SK-N-SH (cell line): ENCODE results near the gene SPAG9. TPM values are rescaled to one million over a fixed set of nuclear protein-coding genes. Genes with fewer than 3 reads are reported as not detected.

Experiments used
- CTCF ChIA-PET: fragments of 300-600, 350-600 bp; formaldehyde crosslinking; extraction: SDS; loops from one replicate; lab custom pipeline; 2021; lab: Yijun Ruan, JAX
- POLR2A ChIA-PET: fragments of 350-600 bp; sonication (Branson Sonifier 250); formaldehyde crosslinking; extraction: SDS; loops from one replicate; lab custom pipeline; 2020; ENCODE audit warnings: antibody characterized with exemption, inconsistent platforms; lab: Yijun Ruan, JAX
- DNase-seq: peaks from one replicate; pipeline ENCODE4 v3.0.0; 2012
- H2AFZ ChIP-seq: fragments of 200-600 bp; sonication (generic); 2 replicates; pipeline ENCODE4 v1.8.1; 2016; ENCODE audit warnings: antibody characterized with exemption, mild to moderate bottlenecking, low read depth
- H3F3A ChIP-seq: fragments of 200-600 bp; sonication (generic); replicated peaks from 2 replicates; pipeline ENCODE3; 2016; ENCODE audit warnings: antibody characterized with exemption, mild to moderate bottlenecking; ENCODE audit not compliant: insufficient read depth
- H3K27ac ChIP-seq, 2 experiments: fragments of 200-500 bp in 1 of 2; fragments of 200-600 bp in 1 of 2; sonication (Bioruptor generic) in 1 of 2; sonication (generic), shearing (Covaris generic) in 1 of 2; 2 replicates each; pipeline versions ENCODE4 v1.5.1 to v1.6.1; 2014 to 2016; ENCODE audit warnings: low read depth in 2 of 2, inconsistent platforms in 1 of 2, low read length in 1 of 2, mild to moderate bottlenecking in 1 of 2, mixed read lengths in 1 of 2
- H3K27me3 ChIP-seq: fragments of 200-600 bp; sonication (generic), shearing (Covaris generic); 2 replicates; pipeline ENCODE4 v1.6.1; 2016; ENCODE audit warnings: mixed run types; ENCODE audit not compliant: insufficient read depth
- H3K36me3 ChIP-seq, 2 experiments: fragments of 200-500 bp in 1 of 2; fragments of 200-600 bp in 1 of 2; sonication (Bioruptor generic) in 1 of 2; sonication (generic) in 1 of 2; replicated peaks in 1 of 2; 2 replicates each; pipeline versions ENCODE3 to v1.5.1; 2014 to 2016; ENCODE audit warnings: low read length in 1 of 2, mild to moderate bottlenecking in 1 of 2; ENCODE audit not compliant: insufficient read depth in 2 of 2, control insufficient read depth in 1 of 2
- H3K4me1 ChIP-seq, 2 experiments: fragments of 200-500 bp in 1 of 2; fragments of 200-600 bp in 1 of 2; sonication (Bioruptor generic) in 1 of 2; sonication (generic), shearing (Covaris generic) in 1 of 2; 2 replicates each; pipeline versions ENCODE4 v1.5.1 to v1.6.1; 2014 to 2016; ENCODE audit warnings: low read depth in 1 of 2, low read length in 1 of 2, mixed run types in 1 of 2; ENCODE audit not compliant: insufficient read depth in 2 of 2, control insufficient read depth in 1 of 2
- H3K4me2 ChIP-seq: fragments of 200-600 bp; sonication (generic), shearing (Covaris generic); 2 replicates; pipeline ENCODE4 v1.6.1; 2017; ENCODE audit warnings: mixed run types
- H3K4me3 ChIP-seq, 2 experiments: fragments of 200-500 bp in 1 of 2; fragments of 200-600 bp in 1 of 2; sonication (Bioruptor generic) in 1 of 2; sonication (generic), shearing (Covaris generic) in 1 of 2; 2 replicates each; pipeline versions ENCODE4 v1.5.1 to v1.8.1; 2014 to 2016; ENCODE audit warnings: low read depth in 2 of 2, inconsistent platforms in 1 of 2, low read length in 1 of 2, mild to moderate bottlenecking in 1 of 2, mixed read lengths in 1 of 2, moderate library complexity in 1 of 2
- H3K79me2 ChIP-seq: fragments of 200-600 bp; sonication (generic); 2 replicates; pipeline ENCODE4 v1.8.1; 2017; ENCODE audit warnings: mild to moderate bottlenecking; ENCODE audit not compliant: insufficient read depth
- H3K9ac ChIP-seq: fragments of 200-600 bp; sonication (generic); 2 replicates; pipeline ENCODE4 v1.6.1; 2017; ENCODE audit warnings: mixed run types
- H3K9me2 ChIP-seq: fragments of 200-600 bp; sonication (generic); 2 replicates; pipeline ENCODE4 v1.6.1; 2017; ENCODE audit warnings: mixed run types
- H3K9me3 ChIP-seq: fragments of 200-600 bp; sonication (generic); 2 replicates; pipeline ENCODE4 v1.6.1; 2017; ENCODE audit warnings: mixed run types, mild to moderate bottlenecking, moderate library complexity
- H4K20me1 ChIP-seq: fragments of 200-600 bp; sonication (generic); 2 replicates; pipeline ENCODE4 v1.6.1; 2017; ENCODE audit warnings: mild to moderate bottlenecking, mixed run types; ENCODE audit not compliant: insufficient read depth
- CHD2 ChIP-seq: fragments of 150-350 bp; IDR thresholded peaks from 2 replicates; pipeline ENCODE4 v1.6.1; 2018; ENCODE audit warnings: low read length; ENCODE audit not compliant: partially characterized antibody
- CTCF ChIP-seq: fragments of 200-600 bp; sonication (generic); IDR thresholded peaks from 2 replicates; pipeline ENCODE4 v1.6.1; 2017; ENCODE audit warnings: antibody characterized with exemption, mild to moderate bottlenecking, moderate library complexity
- ELF1 ChIP-seq: IDR thresholded peaks from 2 replicates; pipeline ENCODE4 v1.4.0; 2012
- EP300 ChIP-seq, 2 experiments: IDR thresholded peaks; 2 replicates each; pipeline versions ENCODE4 v1.4.0 to v1.6.1; 2012; ENCODE audit warnings: borderline replicate concordance in 1 of 2, low read depth in 1 of 2, low read length in 1 of 2
- FOSL2 ChIP-seq: IDR thresholded peaks from 2 replicates; pipeline ENCODE4 v1.4.0; 2012; ENCODE audit warnings: low read depth, mild to moderate bottlenecking, moderate library complexity, borderline replicate concordance
- FOXM1 ChIP-seq: IDR thresholded peaks from 2 replicates; pipeline ENCODE4 v1.4.0; 2012; ENCODE audit warnings: low read depth, mild to moderate bottlenecking
- GABPA ChIP-seq: IDR thresholded peaks from 2 replicates; pipeline ENCODE4 v1.4.0; 2012; ENCODE audit warnings: low read depth, mild to moderate bottlenecking
- GATA2 ChIP-seq: sonication (generic); formaldehyde crosslinking; IDR thresholded peaks from 2 replicates; pipeline ENCODE4 v1.5.0; 2020; ENCODE audit warnings: mild to moderate bottlenecking, missing genetic modification reagents
- JUND ChIP-seq: IDR thresholded peaks from 2 replicates; pipeline ENCODE4 v1.4.0; 2012
- MEF2A ChIP-seq: IDR thresholded peaks from 2 replicates; pipeline ENCODE4 v1.4.0; 2012; ENCODE audit warnings: low read depth, borderline replicate concordance
- MXI1 ChIP-seq: IDR thresholded peaks from 2 replicates; pipeline ENCODE4 v1.6.1; 2012; ENCODE audit warnings: mild to moderate bottlenecking, low read depth, low read length, improper control_type of control experiment
- NRF1 ChIP-seq: IDR thresholded peaks from 2 replicates; pipeline ENCODE4 v1.6.1; 2012; ENCODE audit warnings: low read depth, mild to moderate bottlenecking, low read length
- PBX3 ChIP-seq: IDR thresholded peaks from 2 replicates; pipeline ENCODE4; 2012
- POLR2AphosphoS5 ChIP-seq: IDR thresholded peaks from 2 replicates; pipeline ENCODE4 v1.6.1; 2012; ENCODE audit warnings: low read depth, low read length
- RXRA ChIP-seq: IDR thresholded peaks from 2 replicates; pipeline ENCODE4 v1.4.0; 2012; ENCODE audit warnings: low read depth, mild to moderate bottlenecking, borderline replicate concordance
- SIN3A ChIP-seq: IDR thresholded peaks from 2 replicates; pipeline ENCODE4 v1.6.1; 2012; ENCODE audit warnings: low read depth, mild to moderate bottlenecking, low read length, moderate library complexity, borderline replicate concordance
- TAF1 ChIP-seq: IDR thresholded peaks from 2 replicates; pipeline ENCODE4 v1.6.1; 2012; ENCODE audit warnings: low read depth, mild to moderate bottlenecking, low read length, moderate library complexity, borderline replicate concordance
- TCF12 ChIP-seq: IDR thresholded peaks from 2 replicates; pipeline ENCODE4 v1.4.0; 2012
- ZBTB33 ChIP-seq: IDR thresholded peaks from 2 replicates; pipeline ENCODE4 v1.4.0; 2012; ENCODE audit warnings: low read depth, borderline replicate concordance
- WGBS: methylation state at CpG from one replicate; pipeline ENCODE4 v1.1.6; 2017; ENCODE audit warnings: low lambda C conversion rate; 5-methylcytosine and 5-hydroxymethylcytosine counted together
- polyA plus RNA-seq, 3 experiments: library from polyadenylated mRNA; depleted of rRNA; stranded (reverse); fragments of >200 nt; gene quantifications; 2 replicates each; pipeline ENCODE4 v1.2.3, GENCODE V29; 2012
- TF ChIP-seq, protein P1 (sequence below): IDR thresholded peaks from 2 replicates; pipeline ENCODE4 v1.4.0; 2012; ENCODE audit warnings: low read depth

SPAG9 gene
- polyA plus RNA-seq, 1 of the 3 experiments (the other 2 are of a cell fraction), result 32.1 TPM

DNA sequence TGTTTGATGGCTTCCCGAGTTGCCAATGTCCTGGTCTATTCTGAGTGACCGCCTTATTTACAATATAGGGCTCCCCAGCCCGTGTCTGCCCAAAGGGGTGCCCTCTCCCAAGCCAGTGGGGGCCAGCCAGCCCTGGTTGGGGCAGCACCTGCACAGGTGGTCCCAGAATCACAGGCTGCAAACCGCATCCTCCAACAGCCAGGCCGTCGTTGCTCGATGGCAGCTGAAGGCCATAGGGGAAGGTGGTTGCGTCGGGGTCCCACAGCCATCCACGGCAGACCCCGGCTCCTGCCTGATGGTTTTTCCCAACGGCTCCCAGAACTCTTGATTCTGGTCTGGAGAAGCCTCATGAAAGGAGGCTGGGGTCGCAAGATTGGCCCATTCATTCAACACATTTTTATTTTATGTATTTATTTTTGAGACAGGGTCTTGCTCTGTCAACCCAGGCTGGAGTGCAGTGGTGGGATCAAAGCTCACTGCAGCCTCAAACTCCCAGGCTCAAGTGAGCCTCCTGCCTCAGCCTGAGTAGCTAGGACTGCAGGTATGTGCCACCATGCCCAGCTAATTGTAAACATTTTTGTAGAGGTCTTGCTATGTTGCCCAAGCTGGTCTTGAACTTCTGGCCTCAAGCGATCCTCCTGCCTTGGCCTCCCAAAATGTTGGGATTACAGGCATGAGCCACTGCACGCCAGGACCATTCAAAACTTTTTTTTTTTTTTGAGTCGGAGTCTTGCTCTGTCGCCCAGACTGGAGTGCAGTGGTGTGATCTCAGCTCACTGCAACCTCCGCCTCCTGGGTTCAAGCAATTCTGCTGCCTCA is 175.6 kb downstream of the SPAG9 start (continued):
- TF ChIP-seq CTCF, result no peak
- TF ChIP-seq NRF1, result no peak
- TF ChIP-seq, protein P1, sequence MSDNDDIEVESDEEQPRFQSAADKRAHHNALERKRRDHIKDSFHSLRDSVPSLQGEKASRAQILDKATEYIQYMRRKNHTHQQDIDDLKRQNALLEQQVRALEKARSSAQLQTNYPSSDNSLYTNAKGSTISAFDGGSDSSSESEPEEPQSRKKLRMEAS, result no peak
- no peak for TF ChIP-seq FOXM1
- TF ChIP-seq PBX3, result no peak
- TF ChIP-seq GATA2 (CRISPR knock-in tag), result no peak
- TF ChIP-seq MEF2A, result no peak
- TF ChIP-seq FOSL2, result no peak
- TF ChIP-seq RXRA, result no peak

DNA sequence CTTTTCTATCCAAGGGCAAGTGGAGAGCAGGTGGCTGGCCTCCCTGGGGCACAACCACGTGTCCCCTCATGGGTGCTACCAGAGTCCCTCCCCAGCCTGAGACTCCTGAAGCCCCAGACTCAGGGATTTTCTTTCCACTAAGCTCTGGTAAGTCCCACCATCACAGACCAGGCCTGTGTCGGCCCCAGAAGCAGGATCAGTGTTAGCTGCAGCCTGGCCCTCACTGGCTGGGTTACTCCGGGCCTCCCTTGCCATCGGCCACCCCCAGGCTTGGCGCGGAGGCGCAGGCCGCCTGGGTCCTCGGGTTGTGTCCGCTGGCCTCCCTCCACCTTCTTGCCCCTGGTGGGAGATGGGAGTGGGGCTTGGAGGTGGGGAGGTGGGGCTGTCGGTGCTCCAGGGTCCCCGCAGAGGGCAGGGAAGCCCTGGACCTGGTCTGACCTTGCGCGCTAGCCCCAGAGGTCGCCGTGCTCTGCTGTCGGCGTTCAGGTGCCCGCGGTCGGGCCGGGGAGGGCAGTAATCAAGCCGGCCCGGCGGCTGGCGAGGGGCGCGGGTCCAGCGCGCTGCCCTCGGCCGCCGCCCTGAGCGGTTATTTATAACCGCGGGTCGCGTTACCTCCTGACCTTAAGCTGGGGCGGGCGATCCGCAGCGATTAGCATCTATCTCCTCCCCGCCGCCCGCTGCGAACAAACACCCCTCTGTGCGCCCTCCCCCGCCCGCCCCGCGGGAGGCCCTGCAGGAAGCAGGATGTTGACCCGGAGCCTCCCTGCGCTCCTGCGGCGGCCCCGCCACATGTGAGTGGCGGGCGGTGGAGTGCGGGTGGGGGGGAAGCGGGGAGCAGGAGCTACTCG is 176.4 kb downstream of the SPAG9 start:
- no peaks in the 10 kb centered on the region for H3K27me3 ChIP-seq
- H3K9me3 ChIP-seq, result no peaks in the 10 kb centered on the region
- no peaks in the 10 kb centered on the region for H3K9me2 ChIP-seq
- H2AFZ ChIP-seq, result peak overlapping the region; percentile 66
- H3F3A ChIP-seq, result no peaks in the 10 kb centered on the region
- no peaks in the 10 kb centered on the region for H4K20me1 ChIP-seq
- H3K4me1 ChIP-seq, result peaks cover 10 to 55% of the 10 kb centered on the region in 2 experiments; a peak in 3 of 4 replicates
- peak overlapping the region; percentile 25 to 85; a peak in 3 of 4 replicates for H3K27ac ChIP-seq
- peak; percentile 92 for DNase-seq
- no peaks in the 10 kb centered on the region for H3K36me3 ChIP-seq
- CTCF ChIA-PET, result interaction anchor here (0.8 to 16.9 kb wide), 11 partner anchors 11 to 209 kb away, joined by 3 to 820 read pairs (median 3); partner anchors contain the start of genes NME1 and TOB1
- TF ChIP-seq ZBTB33 (no peak), TCF12 (peak; percentile 47; the same call in 1 of the 2 replicates), ELF1 (no peak), MEF2A (peak; percentile 27; the same call in 1 of the 2 replicates), MXI1 (0 out of 2 replicates have a peak, but pooled peaks have one; percentile 16), TAF1 (no peak), FOXM1 (no peak), POLR2AphosphoS5 (no peak), CHD2 (peak; percentile 15), GABPA (no peak), GATA2 (CRISPR knock-in tag) (peak; percentile 70), EP300 (IDR thresholded peaks at IDR 0.05; ENCODE audit: borderline replicate concordance in 1 of 2, low read depth in 1 of 2, low read length in 1 of 2) (peak; percentile 29 to 44; a peak in 1 of 4 replicates), SIN3A (no peak), FOSL2 (no peak), RXRA (no peak; the same call in 1 of the 2 replicates), JUND (no peak)
- TF ChIP-seq, protein P1, result no peak
- POLR2A ChIA-PET, result interaction anchor here (1.0 to 15.4 kb wide), 8 partner anchors 8 to 81 kb away, joined by 3 to 609 read pairs (median 12); partner anchors contain the start of gene TOB1
- peak overlapping the region; percentile 55; the same call in 1 of the 2 replicates for H3K9ac ChIP-seq
- WGBS, result 53% methylated on average over 21 of the region's 61 CpGs
- H3K4me2 ChIP-seq, result peak overlapping the region; percentile 70; the same call in 1 of the 2 replicates
- no peaks in the 10 kb centered on the region for H3K79me2 ChIP-seq
- peak overlapping the region; percentile 9 to 21; a peak in 3 of 4 replicates for H3K4me3 ChIP-seq
